GM21447 (cell line): Measurements from ENCODE around the gene RALGAPB.
"Not testable (repeated sequence)": the region's sequence is repeated elsewhere in the genome, so short reads cannot be mapped to it uniquely, and the experiment has no call there.

ENCODE experiments used
- ATAC-seq: cut with Tn5 transposase; IDR thresholded peaks from one replicate; pipeline ENCODE4 v1.9.1; 2021; ENCODE audit not compliant: unreplicated experiment

The RALGAPB gene

GRCh38 chr20:38581013-38581412, 108.4 kb downstream of the RALGAPB start, which contains the start of gene ADIG:
TSS of gene ADIG (plus strand) at chr20:38581197. CDS start at chr20:38581251, 54 bp downstream.
- ATAC-seq: no peak

- ATAC-seq: no peak
Observed at GRCh38 chr20:38581830-38582358, 109.3 kb downstream of the RALGAPB start.

- no peak for ATAC-seq
Observed at GRCh38 chr20:38583306-38583705, 110.7 kb downstream of the RALGAPB start.

GRCh38 chr20:38584099-38584763, 111.6 kb downstream of the RALGAPB start:
- ATAC-seq: no peak

- ATAC-seq: no peak
Observed at GRCh38 chr20:38585404-38586180, 112.9 kb downstream of the RALGAPB start.

GRCh38 chr20:38586181-38586525, 113.5 kb downstream of the RALGAPB start:
- ATAC-seq: no peak

- no peak for ATAC-seq
Observed at GRCh38 chr20:38588303-38588702, 115.7 kb downstream of the RALGAPB start.

- ATAC-seq: no peak
Observed at GRCh38 chr20:38589351-38589750, 116.7 kb downstream of the RALGAPB start.

GRCh38 chr20:38589967-38590675, 117.5 kb downstream of the RALGAPB start:
- ATAC-seq: no peak

- ATAC-seq: no peak
Observed at GRCh38 chr20:38590676-38591473, 118.2 kb downstream of the RALGAPB start.

GRCh38 chr20:38591474-38592410, 119.1 kb downstream of the RALGAPB start:
- ATAC-seq: no peak

GRCh38 chr20:38592411-38592790, 119.8 kb downstream of the RALGAPB start:
- ATAC-seq: not testable (repeated sequence)

GRCh38 chr20:38594281-38594680, 121.6 kb downstream of the RALGAPB start:
- ATAC-seq: not testable (repeated sequence)

- ATAC-seq: not testable (repeated sequence)
Observed at GRCh38 chr20:38595886-38596285, 123.2 kb downstream of the RALGAPB start.

- ATAC-seq: no peak
Observed at GRCh38 chr20:38599410-38599882, 126.8 kb downstream of the RALGAPB start.

GRCh38 chr20:38600057-38600456, 127.4 kb downstream of the RALGAPB start:
- no peak for ATAC-seq

- peak; percentile 66 for ATAC-seq
Observed at GRCh38 chr20:38601216-38602184, 128.9 kb downstream of the RALGAPB start, which contains the start of gene ARHGAP40. TSS of gene ARHGAP40 (plus strand) at chr20:38601809.

- no peak for ATAC-seq
Observed at GRCh38 chr20:38602185-38602581, 129.5 kb downstream of the RALGAPB start.
